Sigmoid colon (tissue), 4 donors: ENCODE results near the gene ACSL6.

Experiments
- POLR2A ChIP-seq, 2 donors: fragments of 450-650 bp; IDR thresholded peaks; one replicate each; pipeline ENCODE4 v1.6.1; 2016; ENCODE audit warnings: antibody characterized with exemption in 2 of 2, mild to moderate bottlenecking in 2 of 2, moderate library complexity in 2 of 2
- POLR2AphosphoS5 ChIP-seq, 4 donors: sonication (generic); formaldehyde crosslinking; IDR thresholded peaks; one replicate each; pipeline ENCODE4 v1.6.1; 2017; ENCODE audit warnings: antibody characterized with exemption in 4 of 4
- TF ChIP-seq, protein P1 (sequence below), 4 experiments: fragments of 450-650 bp in 3 of 4; fragments of 200-600 bp in 1 of 4; IDR thresholded peaks; one replicate each; pipeline ENCODE4 v1.5.1; 2016 to 2019; ENCODE audit warnings: antibody characterized with exemption in 4 of 4, mild to moderate bottlenecking in 3 of 4, moderate library complexity in 2 of 4

DNA sequence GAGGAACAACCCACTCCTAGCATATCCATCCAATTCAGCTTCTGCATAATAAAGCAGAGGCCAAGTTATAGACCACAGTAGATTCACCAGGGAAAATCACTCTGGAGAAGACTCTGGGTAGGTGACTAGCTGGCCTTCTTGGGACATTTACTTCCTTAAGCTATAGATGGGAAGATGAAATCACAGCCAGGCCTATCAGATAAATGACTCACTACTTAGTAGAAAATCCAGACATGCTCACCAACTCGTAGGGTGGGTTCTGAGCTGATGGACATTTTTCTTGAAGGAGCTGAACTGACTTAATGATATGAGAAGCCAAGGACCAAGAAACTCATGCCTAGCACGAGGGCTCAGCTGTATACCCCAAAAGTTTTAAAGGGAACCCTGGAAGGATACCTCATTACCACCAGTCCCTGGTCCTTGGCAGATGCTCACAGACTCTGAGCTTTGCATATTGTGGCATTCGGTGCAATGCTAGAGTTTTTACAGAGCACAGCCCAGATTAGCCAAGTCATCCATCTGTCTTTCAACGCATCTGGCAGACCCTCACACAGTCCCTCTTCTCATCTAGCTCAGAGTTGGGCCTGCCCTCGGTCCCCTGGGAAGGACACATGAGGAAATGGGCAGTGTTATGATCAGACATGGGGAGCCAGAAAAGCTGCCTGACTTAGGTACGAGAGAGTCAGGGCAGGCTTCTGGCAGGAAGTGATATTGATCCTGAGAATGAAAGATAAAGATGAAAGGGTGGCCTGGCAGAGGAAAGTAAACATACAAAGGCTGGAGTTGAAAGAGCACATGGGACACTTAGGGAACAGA is 15.0 kb downstream of the ACSL6 start:
- TF ChIP-seq, protein P1, sequence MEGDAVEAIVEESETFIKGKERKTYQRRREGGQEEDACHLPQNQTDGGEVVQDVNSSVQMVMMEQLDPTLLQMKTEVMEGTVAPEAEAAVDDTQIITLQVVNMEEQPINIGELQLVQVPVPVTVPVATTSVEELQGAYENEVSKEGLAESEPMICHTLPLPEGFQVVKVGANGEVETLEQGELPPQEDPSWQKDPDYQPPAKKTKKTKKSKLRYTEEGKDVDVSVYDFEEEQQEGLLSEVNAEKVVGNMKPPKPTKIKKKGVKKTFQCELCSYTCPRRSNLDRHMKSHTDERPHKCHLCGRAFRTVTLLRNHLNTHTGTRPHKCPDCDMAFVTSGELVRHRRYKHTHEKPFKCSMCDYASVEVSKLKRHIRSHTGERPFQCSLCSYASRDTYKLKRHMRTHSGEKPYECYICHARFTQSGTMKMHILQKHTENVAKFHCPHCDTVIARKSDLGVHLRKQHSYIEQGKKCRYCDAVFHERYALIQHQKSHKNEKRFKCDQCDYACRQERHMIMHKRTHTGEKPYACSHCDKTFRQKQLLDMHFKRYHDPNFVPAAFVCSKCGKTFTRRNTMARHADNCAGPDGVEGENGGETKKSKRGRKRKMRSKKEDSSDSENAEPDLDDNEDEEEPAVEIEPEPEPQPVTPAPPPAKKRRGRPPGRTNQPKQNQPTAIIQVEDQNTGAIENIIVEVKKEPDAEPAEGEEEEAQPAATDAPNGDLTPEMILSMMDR (IDR thresholded peaks at IDR 0.05), result no peak
- TF ChIP-seq POLR2A (IDR thresholded peaks at IDR 0.05) (no peak), POLR2AphosphoS5 (IDR thresholded peaks at IDR 0.05) (no peak)
